ENCODE measurements around the gene ZNF577.
A peak's percentile ranks its signal among the peaks of the same experiment; 100 is the strongest.
"Not testable (repeated sequence)": the region's sequence is repeated elsewhere in the genome, so short reads cannot be mapped to it uniquely, and the experiment has no call there.

Gene ZNF577

GRCh38 chr19:51926426-51926783 lies 38.7 kb upstream of the ZNF577 start:
- H3K36me3 ChIP-seq (ENCODE audit: control insufficient read depth, insufficient read depth, low read length): no peaks in the 10 kb centered on the region
- H3K4me2 ChIP-seq (ENCODE audit: low read length): peak overlapping the region; percentile 78
- H3K9me3 ChIP-seq (ENCODE audit: control insufficient read depth, low read length): no peaks in the 10 kb centered on the region
- peaks cover 2% of the 10 kb centered on the region for H3K79me2 ChIP-seq
- H3K27ac ChIP-seq: peak overlapping the region; percentile 95
- H3K4me3 ChIP-seq (ENCODE audit: low read depth, low read length): peak overlapping the region; percentile 93
- TF ChIP-seq, protein P1, sequence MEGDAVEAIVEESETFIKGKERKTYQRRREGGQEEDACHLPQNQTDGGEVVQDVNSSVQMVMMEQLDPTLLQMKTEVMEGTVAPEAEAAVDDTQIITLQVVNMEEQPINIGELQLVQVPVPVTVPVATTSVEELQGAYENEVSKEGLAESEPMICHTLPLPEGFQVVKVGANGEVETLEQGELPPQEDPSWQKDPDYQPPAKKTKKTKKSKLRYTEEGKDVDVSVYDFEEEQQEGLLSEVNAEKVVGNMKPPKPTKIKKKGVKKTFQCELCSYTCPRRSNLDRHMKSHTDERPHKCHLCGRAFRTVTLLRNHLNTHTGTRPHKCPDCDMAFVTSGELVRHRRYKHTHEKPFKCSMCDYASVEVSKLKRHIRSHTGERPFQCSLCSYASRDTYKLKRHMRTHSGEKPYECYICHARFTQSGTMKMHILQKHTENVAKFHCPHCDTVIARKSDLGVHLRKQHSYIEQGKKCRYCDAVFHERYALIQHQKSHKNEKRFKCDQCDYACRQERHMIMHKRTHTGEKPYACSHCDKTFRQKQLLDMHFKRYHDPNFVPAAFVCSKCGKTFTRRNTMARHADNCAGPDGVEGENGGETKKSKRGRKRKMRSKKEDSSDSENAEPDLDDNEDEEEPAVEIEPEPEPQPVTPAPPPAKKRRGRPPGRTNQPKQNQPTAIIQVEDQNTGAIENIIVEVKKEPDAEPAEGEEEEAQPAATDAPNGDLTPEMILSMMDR (IDR thresholded peaks at IDR 0.05): no peak
- H3K9ac ChIP-seq: no peak overlapping the region
- H3K27me3 ChIP-seq (ENCODE audit: control insufficient read depth, insufficient read depth, low read length): no peaks in the 10 kb centered on the region
- H2AFZ ChIP-seq: peak overlapping the region; percentile 97
- no peaks in the 10 kb centered on the region for H3K4me1 ChIP-seq

GRCh38 chr19:51921949-51922348 lies 34.2 kb upstream of the ZNF577 start:
- H3K27me3 ChIP-seq (ENCODE audit: control insufficient read depth, insufficient read depth, low read length): no peaks in the 10 kb centered on the region
- H3K4me3 ChIP-seq (ENCODE audit: low read depth, low read length): no peak overlapping the region
- H3K4me1 ChIP-seq: no peaks in the 10 kb centered on the region
- H3K36me3 ChIP-seq (ENCODE audit: control insufficient read depth, insufficient read depth, low read length): no peaks in the 10 kb centered on the region
- H3K9me3 ChIP-seq (ENCODE audit: control insufficient read depth, low read length): no peaks in the 10 kb centered on the region
- no peak overlapping the region for H3K27ac ChIP-seq
- no peak overlapping the region for H3K9ac ChIP-seq
- TF ChIP-seq, protein P1 (IDR thresholded peaks at IDR 0.05): no peak
- no peaks in the 10 kb centered on the region for H3K79me2 ChIP-seq
- no peak overlapping the region for H3K4me2 ChIP-seq (ENCODE audit: low read length)
- H2AFZ ChIP-seq: no peak overlapping the region

GRCh38 chr19:51919606-51920005 lies 31.9 kb upstream of the ZNF577 start:
- Histone ChIP-seq H3K36me3 (ENCODE audit: control insufficient read depth, insufficient read depth, low read length) (no peaks in the 10 kb centered on the region), H3K27ac (no peak overlapping the region), H3K79me2 (no peaks in the 10 kb centered on the region), H3K4me2 (ENCODE audit: low read length) (no peak overlapping the region), H3K9ac (no peak overlapping the region), H3K4me3 (ENCODE audit: low read depth, low read length) (no peak overlapping the region), H3K27me3 (ENCODE audit: control insufficient read depth, insufficient read depth, low read length) (no peaks in the 10 kb centered on the region), H3K9me3 (ENCODE audit: control insufficient read depth, low read length) (no peaks in the 10 kb centered on the region), H2AFZ (no peak overlapping the region), H3K4me1 (no peaks in the 10 kb centered on the region)
- TF ChIP-seq, protein P1 (IDR thresholded peaks at IDR 0.05): no peak

DNA sequence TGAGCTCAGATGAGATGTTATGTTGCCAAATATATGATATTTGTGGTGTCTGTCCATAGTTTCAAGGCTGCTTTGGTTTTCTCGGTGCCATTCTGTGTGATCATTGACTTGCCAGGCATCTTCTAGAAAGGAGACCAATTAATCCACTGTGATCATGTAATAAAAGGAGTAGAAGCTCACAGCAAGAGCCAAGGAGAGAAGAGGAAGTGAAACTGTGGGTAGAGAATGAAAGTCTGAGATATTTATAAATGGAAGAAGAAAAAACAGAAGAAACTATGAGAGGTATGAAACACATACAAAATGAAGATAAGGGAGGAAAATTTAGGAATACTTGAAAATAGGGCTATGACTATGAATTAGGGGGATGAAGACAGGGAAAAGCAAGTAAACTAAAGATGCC lies 28.4 kb upstream of the ZNF577 start:
- H3K4me2 ChIP-seq (ENCODE audit: low read length): no peak overlapping the region
- H3K9ac ChIP-seq: no peak overlapping the region
- H2AFZ ChIP-seq: no peak overlapping the region
- no peaks in the 10 kb centered on the region for H3K36me3 ChIP-seq (ENCODE audit: control insufficient read depth, insufficient read depth, low read length)
- H3K27me3 ChIP-seq (ENCODE audit: control insufficient read depth, insufficient read depth, low read length): no peaks in the 10 kb centered on the region
- H3K27ac ChIP-seq: no peak overlapping the region
- no peaks in the 10 kb centered on the region for H3K9me3 ChIP-seq (ENCODE audit: control insufficient read depth, low read length)
- no peaks in the 10 kb centered on the region for H3K4me1 ChIP-seq
- no peak overlapping the region for H3K4me3 ChIP-seq (ENCODE audit: low read depth, low read length)
- no peaks in the 10 kb centered on the region for H3K79me2 ChIP-seq
- TF ChIP-seq, protein P1 (IDR thresholded peaks at IDR 0.05): no peak

DNA sequence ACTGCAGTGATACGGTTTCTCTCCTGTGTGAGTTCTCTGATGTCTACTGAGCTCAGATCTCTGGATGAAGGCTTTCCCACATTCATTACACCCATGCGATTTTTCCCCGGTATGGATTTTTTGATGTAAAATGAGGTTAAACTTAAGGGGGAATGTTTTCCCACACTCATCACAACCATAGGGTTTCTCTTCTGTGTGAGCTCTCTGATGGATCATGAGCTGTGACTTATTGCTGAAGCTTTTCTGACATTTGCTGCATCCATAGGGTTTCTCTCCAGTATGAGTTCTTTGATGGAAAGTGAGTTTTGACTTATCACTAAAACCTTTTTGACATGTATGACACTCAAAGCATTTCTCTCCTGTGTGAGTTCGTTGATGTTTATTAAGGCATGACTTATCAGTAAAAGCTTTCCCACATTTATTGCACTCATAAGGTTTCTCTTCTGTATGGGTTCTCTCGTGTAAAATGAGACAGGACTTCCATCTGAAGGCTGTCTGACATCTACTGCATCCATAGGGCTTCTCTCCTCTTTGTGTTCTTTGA lies 27.6 kb upstream of the ZNF577 start:
- Histone ChIP-seq H2AFZ (no peak overlapping the region), H3K79me2 (no peaks in the 10 kb centered on the region), H3K27me3 (ENCODE audit: control insufficient read depth, insufficient read depth, low read length) (no peaks in the 10 kb centered on the region), H3K27ac (no peak overlapping the region), H3K4me1 (no peaks in the 10 kb centered on the region), H3K9ac (no peak overlapping the region), H3K36me3 (ENCODE audit: control insufficient read depth, insufficient read depth, low read length) (no peaks in the 10 kb centered on the region), H3K4me2 (ENCODE audit: low read length) (no peak overlapping the region), H3K9me3 (ENCODE audit: control insufficient read depth, low read length) (no peaks in the 10 kb centered on the region), H3K4me3 (ENCODE audit: low read depth, low read length) (no peak overlapping the region)
- TF ChIP-seq, protein P1 (IDR thresholded peaks at IDR 0.05): no peak

- not testable (repeated sequence) for H3K4me1 ChIP-seq; H2AFZ ChIP-seq; H3K36me3 ChIP-seq (ENCODE audit: control insufficient read depth, insufficient read depth, low read length); H3K4me3 ChIP-seq (ENCODE audit: low read depth, low read length); H3K27ac ChIP-seq; H3K27me3 ChIP-seq (ENCODE audit: control insufficient read depth, insufficient read depth, low read length); H3K9me3 ChIP-seq (ENCODE audit: control insufficient read depth, low read length); H3K4me2 ChIP-seq (ENCODE audit: low read length); H3K9ac ChIP-seq
- H3K79me2 ChIP-seq: peaks cover 16% of the 10 kb centered on the region
These were observed 20.2 kb upstream of the ZNF577 start for GRCh38 chr19:51907981-51908380.

DNA sequence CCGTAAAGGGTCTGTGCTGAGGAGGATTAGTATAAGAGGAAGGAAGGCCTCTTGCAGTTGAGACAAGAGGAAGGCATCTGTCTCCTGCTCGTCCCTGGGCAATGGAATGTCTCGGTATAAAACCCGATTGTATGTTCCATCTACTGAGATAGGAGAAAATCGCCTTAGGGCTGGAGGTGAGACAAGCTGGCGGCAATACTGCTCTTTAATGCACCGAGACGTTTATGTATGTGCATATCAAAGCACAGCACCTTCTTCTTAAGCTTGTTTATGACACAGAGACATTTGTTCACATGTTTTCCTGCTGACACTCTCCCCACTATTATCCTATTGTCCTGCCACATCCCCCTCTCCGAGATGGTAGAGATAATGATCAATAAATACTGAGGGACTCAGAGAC lies 18.4 kb upstream of the ZNF577 start:
- not testable (repeated sequence) for H3K9ac ChIP-seq; H3K4me2 ChIP-seq (ENCODE audit: low read length); H3K9me3 ChIP-seq (ENCODE audit: control insufficient read depth, low read length); H2AFZ ChIP-seq; H3K36me3 ChIP-seq (ENCODE audit: control insufficient read depth, insufficient read depth, low read length); H3K27me3 ChIP-seq (ENCODE audit: control insufficient read depth, insufficient read depth, low read length); H3K4me1 ChIP-seq; H3K27ac ChIP-seq; H3K4me3 ChIP-seq (ENCODE audit: low read depth, low read length)
- peaks cover 23% of the 10 kb centered on the region for H3K79me2 ChIP-seq

Data from parathyroid adenoma (tissue), 2 donors.